Measurements from ENCODE around the gene LCN10. TPM values are rescaled to one million over a fixed set of nuclear protein-coding genes. Genes with fewer than 3 reads are reported as not detected.

LCN10 gene
- total RNA-seq, 4 donors from 2014 or later, result 0.68 to 8.6 (median 3.8) TPM

GRCh38 chr9:136751244-136751643 is 8.5 kb upstream of the LCN10 start:
- no peak for TF ChIP-seq CTCF (IDR thresholded peaks at IDR 0.05; ENCODE audit: low read depth)

DNA sequence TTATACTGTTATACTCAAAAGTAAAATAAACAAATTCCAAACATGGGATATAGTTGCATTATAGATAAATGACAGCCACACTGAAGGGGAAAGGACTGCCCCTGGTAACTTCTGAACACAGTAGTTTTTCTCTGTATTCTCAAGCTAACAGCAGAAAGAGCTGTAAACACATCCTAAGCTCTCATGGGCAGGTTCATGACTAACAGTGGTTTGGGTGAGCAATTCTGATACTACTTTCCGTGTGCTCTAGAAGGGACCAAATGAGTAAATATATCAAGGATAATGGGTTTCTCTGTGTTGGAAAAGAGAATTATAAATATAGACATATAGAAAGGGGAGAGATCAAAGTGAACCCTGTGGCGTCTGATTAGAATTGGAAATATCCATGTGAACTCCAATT is 7.8 kb upstream of the LCN10 start:
- no peak for TF ChIP-seq CTCF (IDR thresholded peaks at IDR 0.05; ENCODE audit: low read depth)

- no peak for TF ChIP-seq CTCF (IDR thresholded peaks at IDR 0.05; ENCODE audit: low read depth)
Measured at GRCh38 chr9:136748666-136749611, 6.2 kb upstream of the LCN10 start.

- no peak for TF ChIP-seq CTCF (IDR thresholded peaks at IDR 0.05; ENCODE audit: low read depth)
Measured at GRCh38 chr9:136748201-136748600, 5.5 kb upstream of the LCN10 start, which contains the start of gene LCN6. TSS of gene LCN6 (minus strand) at chr9:136748525. CDS start at chr9:136748483, 42 bp downstream.

GRCh38 chr9:136747161-136748060 is 4.7 kb upstream of the LCN10 start:
- TF ChIP-seq CTCF (IDR thresholded peaks at IDR 0.05; ENCODE audit: low read depth), result no peak

DNA sequence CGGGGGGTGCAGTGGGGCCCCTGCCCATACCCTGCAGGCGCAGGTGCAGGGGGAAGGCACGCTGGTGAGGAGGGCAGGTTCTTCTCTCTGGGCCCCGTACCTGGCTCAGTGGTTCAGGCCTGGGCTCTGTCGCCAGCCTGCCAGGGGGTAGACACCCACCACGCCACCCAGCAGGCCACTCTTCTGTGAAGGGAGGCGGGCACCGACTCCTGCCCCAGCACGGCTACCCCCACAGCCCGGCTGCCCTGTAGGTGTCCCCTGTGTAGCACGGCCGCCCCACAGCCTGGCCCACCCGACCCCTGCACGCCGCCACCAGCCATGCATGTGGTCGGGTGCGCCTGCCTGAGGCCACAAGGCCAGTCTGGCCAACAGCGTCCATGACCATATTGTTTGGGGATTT is 3.9 kb upstream of the LCN10 start:
- TF ChIP-seq CTCF (IDR thresholded peaks at IDR 0.05; ENCODE audit: low read depth), result no peak

GRCh38 chr9:136746155-136746490 is 3.4 kb upstream of the LCN10 start:
- TF ChIP-seq CTCF (IDR thresholded peaks at IDR 0.05; ENCODE audit: low read depth), result no peak

All from subcutaneous adipose tissue (tissue), 4 donors.